Activated CD8-positive, alpha-beta memory T cell treated with anti-CD3 and anti-CD28 coated beads, Interleukin-2, amount 50 U/mL, for 1 hour (primary cell): ENCODE data around the gene ZNF619.
A peak's percentile ranks its signal among the peaks of the same experiment; 100 is the strongest.

ENCODE experiments used
- DNase-seq: peaks from one replicate; pipeline ENCODE4 v3.0.0-alpha.2; 2020; ENCODE audit errors: extremely low read depth

ZNF619 gene

DNA sequence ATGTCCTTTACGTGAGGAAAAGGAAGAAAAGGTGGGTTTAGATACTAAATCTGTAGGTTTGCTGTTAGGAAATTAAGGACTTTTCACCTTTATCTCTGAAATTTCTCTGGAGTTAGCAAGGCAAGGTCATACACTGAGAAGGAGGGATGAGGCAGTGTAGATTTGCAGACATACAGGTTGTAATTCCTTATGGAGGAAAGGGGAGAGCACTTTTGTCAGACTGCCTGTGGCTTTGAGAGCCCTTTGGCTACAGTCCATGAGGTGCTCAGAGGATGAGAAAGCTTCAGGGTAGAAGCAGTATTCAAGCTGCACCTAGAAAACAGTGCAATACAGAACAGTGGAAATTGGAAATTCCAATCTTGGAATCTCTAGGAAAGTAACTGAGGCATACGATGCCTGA, 11.5 kb upstream of the ZNF619 start:
- DNase-seq: no peak

DNA sequence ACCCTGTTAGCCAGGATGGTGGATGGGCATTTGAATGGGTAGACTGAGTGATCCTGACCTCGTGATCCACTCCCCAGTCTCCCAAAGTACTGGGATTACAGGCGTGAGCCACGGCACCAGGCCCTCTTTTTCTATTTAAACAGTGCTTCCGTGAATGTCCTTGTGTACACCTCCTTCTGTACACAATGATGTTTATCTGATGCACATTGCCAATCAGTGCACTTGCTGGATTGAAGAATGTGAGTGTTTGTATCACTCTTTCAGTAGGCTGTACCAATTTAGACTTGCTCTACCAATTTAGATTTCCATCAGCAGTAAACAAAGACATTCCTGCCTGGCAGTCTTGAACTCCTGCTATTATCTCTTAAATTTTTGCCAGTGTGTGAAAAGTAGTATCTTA, 8.9 kb upstream of the ZNF619 start:
- DNase-seq: no peak

DNA sequence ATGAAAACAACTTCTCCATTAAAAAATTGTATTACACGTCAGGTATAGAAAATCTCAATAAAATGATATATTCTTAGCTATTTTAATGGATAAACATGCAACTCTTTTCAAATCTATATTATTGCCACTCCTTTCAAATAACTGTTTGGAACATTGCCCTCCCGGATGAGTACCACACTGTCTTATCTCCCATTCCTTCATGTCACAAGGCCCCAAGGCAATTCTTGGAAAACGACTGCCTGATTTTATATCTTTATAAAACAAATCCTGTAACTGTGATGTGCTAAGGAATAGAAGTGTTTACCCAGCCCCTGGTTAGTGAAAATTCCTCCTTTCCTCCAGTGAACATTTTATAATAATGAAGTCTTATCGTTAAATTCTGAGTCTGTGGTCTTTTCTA, 6.2 kb upstream of the ZNF619 start:
- DNase-seq: no peak

DNA sequence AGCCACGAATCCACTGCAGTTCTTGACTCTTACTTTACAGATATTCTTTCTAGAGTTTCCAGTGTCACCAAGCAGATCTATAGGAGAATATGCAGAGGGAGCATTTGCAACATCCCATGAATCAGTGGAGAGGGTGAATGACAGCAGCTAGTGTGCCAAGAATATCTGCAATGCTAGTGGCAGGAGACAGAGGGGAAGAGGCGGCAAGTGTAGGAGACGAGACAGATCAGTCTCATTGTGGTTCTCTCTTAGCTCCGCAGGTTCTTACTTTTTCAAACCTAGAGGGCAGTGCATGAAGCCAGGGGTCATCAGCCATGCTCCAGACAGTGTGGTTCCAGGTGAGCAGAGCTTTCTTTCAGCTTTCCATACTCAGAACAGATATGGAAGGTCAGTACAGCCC, 744 bp downstream of the ZNF619 start:
- DNase-seq: no peak

DNA sequence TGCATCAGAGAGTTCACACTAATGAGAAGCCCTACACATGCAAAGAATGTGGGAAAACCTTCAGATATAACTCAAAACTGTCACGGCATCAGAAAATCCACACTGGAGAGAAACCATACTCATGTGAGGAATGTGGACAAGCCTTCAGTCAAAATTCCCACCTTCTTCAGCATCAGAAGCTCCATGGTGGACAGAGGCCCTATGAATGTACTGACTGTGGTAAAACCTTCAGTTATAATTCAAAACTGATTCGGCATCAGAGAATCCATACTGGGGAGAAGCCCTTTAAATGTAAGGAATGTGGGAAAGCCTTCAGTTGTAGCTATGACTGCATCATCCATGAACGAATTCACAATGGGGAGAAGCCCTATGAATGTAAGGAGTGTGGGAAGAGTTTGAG, 10.2 kb downstream of the ZNF619 start:
- no peak for DNase-seq

DNA sequence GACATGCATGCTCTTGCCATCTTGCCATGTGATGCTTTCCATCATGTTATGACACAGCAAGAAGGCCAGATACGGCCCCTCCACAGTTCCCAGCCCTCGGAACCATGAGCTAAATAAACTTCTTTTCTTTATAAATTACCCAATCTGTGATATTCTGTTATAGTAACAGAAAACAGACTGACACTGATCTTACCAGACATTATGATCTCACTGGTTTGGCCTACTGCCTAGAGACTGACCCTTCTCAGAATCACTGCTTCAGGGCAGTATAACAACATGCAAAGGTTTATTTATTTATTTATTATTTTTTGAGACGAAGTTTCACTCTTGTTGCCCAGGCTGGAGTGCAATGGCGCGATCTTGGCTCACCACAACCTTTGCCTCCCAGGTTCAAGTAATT, 14.0 kb downstream of the ZNF619 start:
- DNase-seq: no peak

DNA sequence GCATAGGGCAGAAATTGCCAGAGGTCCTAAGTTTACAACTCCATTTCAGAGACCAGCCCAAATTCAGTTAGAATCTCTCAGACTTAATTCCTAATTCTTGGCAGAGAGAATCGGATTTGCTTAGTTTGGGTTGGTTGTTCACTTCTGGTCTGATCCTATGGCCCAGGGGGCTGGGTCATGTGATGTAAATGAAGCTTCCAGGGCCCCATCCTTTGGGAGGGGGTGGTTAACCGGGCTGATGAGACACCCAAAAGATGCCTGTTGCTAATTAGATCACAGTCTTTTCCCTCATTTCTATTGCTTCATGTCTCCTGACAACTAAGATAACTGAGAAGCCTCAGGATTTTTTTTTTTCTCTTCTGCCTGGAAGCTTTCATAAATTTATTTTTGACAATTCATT, 17.8 kb downstream of the ZNF619 start:
- DNase-seq: no peak

DNA sequence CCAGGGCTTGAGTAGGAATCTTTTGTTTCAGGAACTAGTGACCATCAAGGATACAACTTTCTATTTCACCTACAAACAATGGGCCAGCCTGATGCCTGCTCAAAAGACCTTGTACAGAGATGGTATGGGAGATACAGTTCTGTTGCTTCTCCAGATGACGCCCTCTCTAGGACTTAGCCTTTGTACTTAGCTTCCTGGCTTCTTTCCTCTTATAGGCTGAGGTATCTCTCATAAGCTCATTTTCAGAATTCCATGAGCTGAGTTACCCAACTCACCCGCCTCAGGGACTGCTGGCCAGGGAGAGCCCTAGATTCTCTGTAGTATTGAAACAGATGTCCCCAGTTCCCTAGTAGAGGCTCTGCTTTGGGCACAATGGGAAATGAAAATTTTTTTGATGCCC, 20.4 kb downstream of the ZNF619 start:
- DNase-seq: no peak

DNA sequence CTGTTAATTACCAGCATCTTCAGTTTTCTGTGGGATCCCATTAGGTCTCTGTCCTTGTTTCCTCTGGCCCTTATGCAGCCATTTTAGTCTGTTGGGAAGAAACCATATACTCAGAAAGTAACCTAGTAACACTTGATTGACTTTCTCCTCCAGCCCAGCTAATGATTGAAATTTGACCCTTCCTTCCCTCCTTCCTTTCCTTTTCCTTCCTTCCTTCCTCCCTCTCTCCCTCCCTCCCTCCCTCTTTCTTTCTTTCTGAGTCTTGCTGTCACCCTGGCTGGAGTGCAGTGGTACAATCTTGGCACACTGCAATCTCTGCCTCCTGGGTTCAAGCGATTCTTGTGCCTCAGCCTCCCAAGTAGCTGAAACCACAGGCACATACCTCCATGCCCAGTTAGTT, 23.0 kb downstream of the ZNF619 start:
- no peak for DNase-seq

DNA sequence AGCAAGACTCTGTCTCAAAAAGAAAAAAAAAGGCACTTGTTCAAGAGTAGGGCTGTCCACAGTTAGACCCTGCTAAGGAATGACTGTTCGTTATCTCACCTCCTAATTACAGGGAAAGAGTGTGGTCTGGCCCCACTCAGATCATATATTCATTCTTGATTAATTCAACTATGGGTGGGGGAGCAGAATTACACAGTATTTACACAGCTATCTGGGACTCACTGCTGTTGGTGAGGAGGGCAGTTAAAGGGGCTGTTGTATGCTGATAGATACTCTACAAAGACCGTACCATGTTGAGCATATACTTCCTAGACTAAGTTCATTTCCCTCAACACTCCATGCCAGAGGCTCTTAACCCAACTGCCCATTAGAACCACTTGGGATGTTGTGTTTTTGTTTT, 25.1 kb downstream of the ZNF619 start:
- no peak for DNase-seq

DNA sequence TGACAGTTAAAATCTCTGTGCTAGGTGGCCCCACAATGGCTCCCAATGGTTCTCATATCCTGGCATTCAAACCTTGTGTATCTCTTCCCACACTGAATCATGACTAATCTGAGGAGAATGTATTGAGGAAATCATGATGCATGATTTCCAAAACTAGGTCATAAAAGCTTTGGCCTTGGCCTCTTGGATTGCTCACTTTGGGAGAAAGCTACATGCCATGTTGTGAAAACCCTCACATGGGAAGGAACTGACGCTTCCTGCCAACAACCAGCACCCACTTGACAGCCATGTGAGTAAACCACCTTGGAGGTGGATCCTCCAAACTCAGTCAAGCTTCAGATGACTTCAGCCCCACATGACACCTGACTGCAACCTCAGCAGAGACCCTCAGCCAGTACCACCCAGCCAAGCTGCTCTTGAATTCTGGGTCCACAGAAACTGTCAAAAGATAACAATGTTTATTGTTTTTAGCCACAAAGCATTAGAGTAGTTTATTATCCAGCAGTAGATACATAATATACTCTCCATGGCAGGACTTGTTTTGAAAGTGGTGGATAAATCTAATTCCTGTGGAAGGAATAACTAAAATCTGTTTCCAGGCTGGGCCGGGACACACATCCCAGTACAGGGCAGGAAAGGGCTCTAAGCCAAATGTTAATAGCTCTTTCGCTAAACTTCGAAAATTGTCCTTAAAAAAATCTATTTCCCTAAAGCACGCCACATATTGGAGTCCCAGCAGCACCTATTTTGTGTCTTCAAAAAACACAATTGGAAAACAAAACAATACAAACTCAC, 27.9 kb downstream of the ZNF619 start:
- no peak for DNase-seq

DNA sequence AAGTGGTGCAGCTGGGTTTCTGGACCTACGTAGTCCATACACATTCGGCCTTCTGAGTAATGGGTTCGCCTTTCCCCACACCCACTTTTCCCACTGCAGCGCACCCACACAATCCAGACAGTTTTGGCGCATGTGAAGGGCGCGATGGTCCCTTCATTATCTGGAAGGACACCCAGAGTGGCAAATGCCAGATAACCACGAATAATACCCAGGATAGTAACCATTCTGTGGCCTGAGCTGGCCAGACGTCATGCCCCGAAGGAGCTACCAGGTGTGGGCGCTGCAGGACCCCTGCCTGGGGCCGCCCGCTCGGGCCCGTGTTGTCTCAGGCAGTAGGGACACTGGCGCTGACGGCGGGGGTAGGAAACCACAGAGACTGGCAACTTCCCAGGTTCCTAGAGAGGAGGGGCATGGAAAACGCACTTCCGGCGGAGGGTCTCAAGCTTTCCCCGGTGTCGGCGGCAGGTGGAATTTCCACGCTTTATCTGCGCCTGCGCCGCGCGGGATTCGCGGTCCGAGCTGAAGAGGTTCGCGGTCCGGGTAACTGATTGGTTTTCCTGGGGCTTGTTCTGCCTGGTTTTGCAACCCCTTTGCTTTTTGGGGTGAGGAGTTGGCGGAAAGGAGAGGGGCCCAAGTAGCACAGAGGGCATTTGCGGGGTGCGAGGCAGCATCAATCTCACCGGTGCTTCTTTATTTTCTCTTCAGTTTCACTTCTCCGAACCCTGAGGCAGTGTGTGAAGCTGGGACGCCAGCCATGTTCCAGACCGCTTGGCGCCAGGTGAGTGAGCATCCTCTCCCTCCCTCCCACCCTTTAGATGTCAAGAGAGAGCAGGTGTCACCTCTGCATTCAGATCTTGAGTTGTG, 28.9 kb downstream of the ZNF619 start, which contains the start of gene ZNF620:
TSS of gene ZNF620 (plus strand) at position 441 of the 864 bp plus-strand sequence. CDS start at position 755, 314 bp downstream.
- DNase-seq: no peak

DNA sequence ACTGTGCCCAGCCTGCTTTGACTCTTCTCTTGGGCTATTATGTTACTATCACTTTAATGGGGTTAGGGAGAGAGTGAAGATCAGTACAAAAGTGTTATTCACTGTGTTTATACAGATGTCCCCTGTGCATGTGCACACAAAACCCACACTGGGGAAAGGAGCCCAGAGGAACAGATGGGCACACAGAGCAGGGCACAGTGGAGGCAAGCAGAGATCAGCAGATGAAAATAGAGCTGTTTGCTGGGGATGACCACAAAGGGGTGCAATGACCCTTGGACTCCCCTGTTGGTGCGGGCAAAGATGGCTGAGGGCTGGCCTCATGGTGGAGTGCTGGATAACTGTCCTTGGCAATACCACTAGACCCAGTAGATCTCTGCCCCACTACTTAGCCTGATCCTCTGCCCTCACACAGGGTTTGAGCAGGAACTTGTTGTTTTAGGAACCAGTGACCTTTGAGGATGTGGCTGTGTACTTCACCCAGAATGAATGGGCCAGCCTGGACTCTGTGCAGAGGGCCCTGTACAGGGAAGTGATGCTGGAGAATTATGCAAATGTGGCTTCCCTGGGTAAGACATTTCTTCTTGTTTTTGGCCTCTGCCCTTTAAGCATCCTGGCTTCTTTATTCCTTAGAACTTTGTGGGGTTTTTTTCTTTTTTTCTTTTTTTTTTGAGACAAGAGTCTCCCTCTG, 34.3 kb downstream of the ZNF619 start:
- DNase-seq: no peak

DNA sequence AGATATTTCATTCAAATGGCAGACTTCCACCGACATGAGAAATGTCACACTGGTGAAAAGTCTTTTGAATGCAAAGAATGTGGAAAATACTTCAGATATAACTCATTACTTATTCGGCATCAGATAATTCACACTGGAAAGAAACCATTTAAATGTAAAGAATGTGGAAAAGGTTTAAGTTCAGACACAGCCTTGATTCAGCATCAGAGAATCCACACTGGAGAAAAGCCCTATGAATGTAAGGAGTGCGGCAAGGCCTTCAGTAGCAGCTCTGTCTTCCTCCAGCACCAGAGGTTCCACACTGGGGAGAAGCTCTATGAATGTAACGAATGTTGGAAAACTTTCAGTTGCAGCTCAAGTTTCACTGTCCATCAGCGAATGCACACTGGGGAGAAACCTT, 39.3 kb downstream of the ZNF619 start:
- no peak for DNase-seq

DNA sequence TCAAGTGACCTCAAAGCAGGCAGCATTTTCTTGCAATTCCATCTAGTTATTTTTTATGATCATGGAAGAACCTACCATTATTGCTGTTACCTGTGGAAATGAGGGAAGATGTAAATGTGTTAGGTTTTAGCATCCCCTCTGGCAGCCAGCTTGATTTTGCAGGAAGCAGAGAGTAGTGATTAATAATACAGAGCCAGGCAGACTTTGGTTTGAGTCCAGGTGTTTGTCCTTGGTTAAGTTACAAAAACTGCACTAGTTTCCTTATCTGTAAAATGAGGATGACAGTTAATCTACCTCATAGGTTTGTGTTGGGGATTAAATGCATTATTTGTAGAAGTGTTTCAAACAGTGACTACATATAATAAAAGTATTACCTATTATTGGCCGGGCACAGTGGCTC, 41.1 kb downstream of the ZNF619 start:
- no peak for DNase-seq

DNA sequence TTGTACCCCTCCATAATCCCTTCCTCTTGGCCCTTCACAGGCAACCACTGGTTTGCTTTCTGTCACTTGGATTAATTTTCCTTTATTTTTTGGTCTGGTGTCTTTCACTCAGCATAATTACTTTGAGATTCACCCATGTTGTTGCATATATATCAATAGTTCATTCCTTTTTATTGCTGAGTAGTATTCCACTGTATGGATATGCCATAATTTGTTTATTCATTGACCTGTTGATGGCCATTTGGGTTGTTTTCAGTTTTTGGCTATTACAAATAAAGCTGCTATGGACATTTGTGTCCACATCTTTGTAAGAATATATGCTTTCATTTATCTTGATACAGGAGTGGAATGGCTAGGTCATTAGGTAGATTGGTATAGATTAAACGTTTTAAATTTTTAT, 41.9 kb downstream of the ZNF619 start:
- no peak for DNase-seq

DNA sequence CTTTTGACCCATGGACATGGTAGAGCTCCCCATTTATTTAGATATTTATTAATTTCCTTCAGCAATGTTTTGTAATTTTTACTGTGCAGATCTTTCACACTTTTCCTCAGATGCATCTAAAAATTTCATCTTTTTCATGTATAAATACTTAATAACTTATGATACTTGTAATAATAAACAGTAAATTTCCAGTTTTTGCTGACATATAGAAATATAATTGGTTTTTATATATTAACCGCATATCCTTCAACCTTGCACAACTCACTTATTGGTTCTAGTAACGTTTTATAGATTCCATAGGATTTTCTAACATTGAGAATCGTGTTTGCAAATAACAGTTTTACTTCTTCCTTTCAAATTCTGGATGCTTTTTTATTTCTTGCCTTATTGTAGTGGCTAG, 44.3 kb downstream of the ZNF619 start:
- DNase-seq: no peak

DNA sequence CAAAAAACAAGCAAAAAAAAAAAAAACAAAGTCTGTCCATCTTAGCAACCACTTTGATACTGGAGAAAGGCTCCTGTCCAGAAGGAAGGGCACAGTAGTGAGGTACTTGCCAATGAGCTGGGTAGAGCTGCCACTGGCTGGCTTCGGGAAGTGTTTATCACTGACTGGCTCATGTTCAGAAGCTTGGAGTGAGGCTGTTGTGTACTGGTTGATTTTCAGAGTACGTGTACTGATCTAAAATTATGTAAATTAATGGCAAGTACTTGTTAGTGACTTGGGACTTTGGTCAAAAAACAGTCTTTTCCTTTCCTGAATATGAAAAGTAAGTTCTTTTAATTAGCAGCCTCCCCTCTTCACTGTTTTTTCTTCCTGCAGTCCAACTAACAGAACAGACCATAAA, 46.9 kb downstream of the ZNF619 start:
- no peak for DNase-seq

DNA sequence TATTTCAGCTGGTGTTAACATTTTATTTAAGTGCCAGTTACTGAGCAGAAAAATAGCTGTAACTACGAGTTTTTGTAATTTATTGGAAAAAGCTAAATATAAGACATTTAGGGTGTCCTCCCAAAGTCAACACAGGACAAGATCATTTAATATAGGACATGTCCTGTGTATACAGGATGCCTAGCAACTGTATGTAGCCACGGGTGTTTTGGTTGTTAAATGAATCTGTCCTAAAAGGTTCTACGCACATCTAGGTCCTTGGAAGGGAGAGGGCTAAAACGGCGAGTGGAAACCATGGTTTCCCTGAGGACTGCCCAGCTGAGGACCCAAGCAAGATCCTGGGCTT, 47.3 kb downstream of the ZNF619 start:
- DNase-seq: no peak

DNA sequence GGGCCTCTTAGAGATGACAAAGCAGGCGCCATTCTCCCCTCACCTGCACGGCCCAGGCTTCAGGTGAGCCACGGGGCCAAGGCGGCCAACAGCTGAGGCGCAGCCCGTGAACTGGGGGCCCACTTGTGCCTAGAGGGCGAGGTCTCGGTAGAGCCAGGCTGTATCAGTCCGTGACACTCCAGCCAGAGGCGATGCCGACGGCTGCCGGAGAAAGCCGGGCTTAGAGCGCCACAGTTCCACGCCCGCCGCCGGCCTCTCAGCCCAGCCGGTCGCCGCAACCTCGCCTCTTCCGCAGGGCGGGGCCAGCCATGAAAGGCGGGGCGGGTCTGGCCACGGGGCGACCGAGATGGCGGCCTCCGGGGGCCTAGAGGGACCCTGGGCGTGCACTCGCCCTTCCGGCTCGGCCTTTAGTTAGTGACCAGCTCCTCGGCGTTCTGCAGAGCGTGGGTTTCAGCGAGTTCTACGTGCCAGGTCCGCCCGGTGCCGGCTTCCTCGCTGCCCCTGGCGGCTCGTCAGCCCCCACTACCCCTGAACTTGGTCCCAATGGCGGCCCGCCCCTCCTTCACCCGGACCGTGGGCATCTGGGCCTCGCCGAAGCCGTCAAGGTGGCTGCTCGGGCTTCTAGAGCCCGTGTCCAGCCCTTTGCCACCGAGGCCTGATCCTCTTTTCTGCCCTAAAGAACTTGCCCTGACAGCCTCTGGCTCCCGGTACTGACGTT, 47.8 kb downstream of the ZNF619 start, which contains the start of gene ZNF621:
TSS of gene ZNF621 (plus strand) at position 393 of the 718 bp plus-strand sequence. CDS start 881 bp downstream, outside the sequence.
- peak; percentile 53 for DNase-seq

DNA sequence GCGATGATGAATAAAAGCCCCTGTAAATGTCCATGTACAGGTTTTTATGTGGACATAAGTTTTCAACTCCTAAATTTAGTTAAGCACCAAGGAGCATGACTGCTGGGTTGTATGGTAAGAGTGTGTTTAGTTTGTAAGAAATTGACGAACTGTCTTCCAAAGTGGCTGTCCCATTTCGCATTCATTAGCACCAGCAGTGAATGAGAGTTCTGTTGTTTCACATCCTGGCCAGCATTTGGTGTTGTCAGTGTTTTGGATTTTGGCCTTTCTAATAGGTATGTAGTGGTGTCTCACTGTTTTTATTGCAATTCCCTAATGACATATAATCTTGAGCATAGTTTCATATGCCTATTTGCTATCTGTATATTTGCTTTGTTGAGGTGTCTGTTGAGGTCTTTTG, 51.5 kb downstream of the ZNF619 start:
- DNase-seq: no peak

DNA sequence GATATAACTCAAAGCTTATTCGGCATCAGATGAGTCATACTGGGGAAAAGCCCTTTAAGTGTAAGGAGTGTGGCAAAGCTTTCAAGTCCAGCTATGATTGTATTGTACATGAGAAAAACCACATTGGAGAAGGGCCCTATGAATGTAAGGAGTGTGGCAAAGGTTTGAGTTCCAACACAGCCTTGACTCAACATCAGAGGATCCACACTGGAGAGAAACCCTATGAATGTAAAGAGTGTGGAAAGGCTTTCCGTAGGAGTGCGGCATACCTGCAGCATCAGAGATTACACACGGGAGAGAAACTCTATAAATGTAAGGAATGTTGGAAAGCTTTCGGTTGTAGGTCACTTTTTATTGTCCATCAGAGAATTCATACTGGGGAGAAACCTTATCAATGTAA, 55.3 kb downstream of the ZNF619 start:
- DNase-seq: no peak
